Measurements from ENCODE around the gene UFM1. TPM values are rescaled to one million over a fixed set of nuclear protein-coding genes. Genes with fewer than 3 reads are reported as not detected.
A peak's percentile ranks its signal among the peaks of the same experiment; 100 is the strongest.
"Not testable (repeated sequence)": the region's sequence is repeated elsewhere in the genome, so short reads cannot be mapped to it uniquely, and the experiment has no call there.

Gene UFM1
- 65.9 TPM for total RNA-seq

GRCh38 chr13:38349390-38350113 lies at the start of gene UFM1:
Gene UFM1, plus strand, starts transcription at chr13:38349851. Its CDS starts 69 bp downstream, at chr13:38349920.
- DNase-seq (ENCODE audit: low spot score): peak; percentile 93
- ATAC-seq: peak; percentile 99
- intact Hi-C loops (cut with DNase I): no loop called here

- intact Hi-C loops (cut with DNase I): no loop called here
- no peak for DNase-seq (ENCODE audit: low spot score)
- no peak for ATAC-seq
These were observed 48.4 kb upstream of the UFM1 start for GRCh38 chr13:38301236-38301635.

- intact Hi-C loops (cut with DNase I): no loop called here
- ATAC-seq (no peak), DNase-seq (ENCODE audit: low spot score) (no peak)
These were observed 45.8 kb upstream of the UFM1 start for GRCh38 chr13:38303816-38304320.

- intact Hi-C loops (cut with DNase I): no loop called here
- ATAC-seq: no peak
- no peak for DNase-seq (ENCODE audit: low spot score)
These were observed 40.9 kb upstream of the UFM1 start for GRCh38 chr13:38308736-38309135.

- ATAC-seq: no peak
- intact Hi-C loops (cut with DNase I): no loop called here
These were observed 40.3 kb upstream of the UFM1 start for GRCh38 chr13:38309397-38309796.

DNA sequence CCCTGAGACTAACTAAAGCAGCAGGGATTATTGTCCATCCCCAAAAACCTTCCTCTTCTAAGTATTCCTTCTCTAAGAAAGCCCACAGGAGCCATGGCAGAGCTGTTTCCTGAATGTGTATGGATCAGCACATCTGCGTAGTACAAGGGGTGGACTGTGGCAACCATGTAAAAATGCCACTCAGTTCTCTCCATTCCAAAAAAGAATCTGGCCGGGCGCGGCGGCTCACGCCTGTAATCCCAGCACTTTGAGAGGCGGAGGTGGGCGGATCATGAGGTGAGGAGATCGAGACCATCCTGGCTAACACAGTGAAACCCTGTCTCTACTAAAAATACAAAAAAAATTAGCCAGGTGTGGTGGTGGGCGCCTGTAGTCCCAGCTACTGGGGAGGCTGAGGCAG lies 38.5 kb upstream of the UFM1 start:
- DNase-seq (ENCODE audit: low spot score); intact Hi-C loops (cut with DNase I); ATAC-seq: not testable (repeated sequence)

More at GRCh38 chr13:38309397-38309796, 40.3 kb upstream of the UFM1 start:
- no peak for DNase-seq (ENCODE audit: low spot score)

DNA sequence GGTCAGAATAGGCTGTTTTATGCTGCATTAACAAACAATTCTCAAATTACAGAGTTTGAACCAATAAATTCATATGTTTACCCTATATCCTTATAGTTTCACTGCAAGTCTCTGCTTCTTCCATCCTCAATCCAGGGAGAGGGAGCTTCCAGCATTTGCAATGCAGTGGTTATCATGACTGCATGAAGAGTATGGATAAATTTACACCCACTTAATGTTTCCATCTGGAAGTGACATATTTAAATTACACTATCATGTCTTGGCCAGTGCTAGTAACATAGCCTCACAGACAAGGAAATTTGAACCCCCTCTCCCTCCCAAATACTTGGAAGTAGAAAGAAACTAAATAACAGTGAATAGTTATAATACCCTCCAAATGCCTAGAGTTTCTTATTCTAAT lies 33.5 kb upstream of the UFM1 start:
- DNase-seq (ENCODE audit: low spot score) (no peak), ATAC-seq (no peak)
- intact Hi-C loops (cut with DNase I): no loop called here

GRCh38 chr13:38321654-38322053 lies 28.0 kb upstream of the UFM1 start:
- ATAC-seq (no peak), DNase-seq (ENCODE audit: low spot score) (no peak)
- intact Hi-C loops (cut with DNase I): no loop called here

DNA sequence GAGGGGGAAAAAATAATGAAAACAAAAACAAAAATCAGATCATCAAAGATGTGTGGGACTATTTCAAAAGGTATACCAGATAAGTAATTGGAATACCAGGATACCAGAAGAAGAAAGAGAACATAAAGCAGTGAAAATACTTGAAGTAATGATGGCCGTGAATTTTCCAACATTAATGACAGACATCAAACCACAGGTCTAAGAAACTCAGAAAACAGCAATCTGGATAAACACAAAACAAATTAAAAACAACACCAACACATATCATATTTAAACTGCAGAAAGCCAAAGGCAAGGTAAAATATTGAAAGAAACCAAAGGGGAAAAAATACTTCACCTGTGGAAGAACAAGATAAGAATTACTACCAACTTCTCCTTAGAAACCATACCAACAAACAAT lies 24.2 kb upstream of the UFM1 start:
- no peak for ATAC-seq
- intact Hi-C loops (cut with DNase I): no loop called here
- DNase-seq (ENCODE audit: low spot score): no peak

- ATAC-seq (no peak), DNase-seq (ENCODE audit: low spot score) (no peak)
- intact Hi-C loops (cut with DNase I): no loop called here
These were observed 21.0 kb upstream of the UFM1 start for GRCh38 chr13:38328699-38329098.

DNA sequence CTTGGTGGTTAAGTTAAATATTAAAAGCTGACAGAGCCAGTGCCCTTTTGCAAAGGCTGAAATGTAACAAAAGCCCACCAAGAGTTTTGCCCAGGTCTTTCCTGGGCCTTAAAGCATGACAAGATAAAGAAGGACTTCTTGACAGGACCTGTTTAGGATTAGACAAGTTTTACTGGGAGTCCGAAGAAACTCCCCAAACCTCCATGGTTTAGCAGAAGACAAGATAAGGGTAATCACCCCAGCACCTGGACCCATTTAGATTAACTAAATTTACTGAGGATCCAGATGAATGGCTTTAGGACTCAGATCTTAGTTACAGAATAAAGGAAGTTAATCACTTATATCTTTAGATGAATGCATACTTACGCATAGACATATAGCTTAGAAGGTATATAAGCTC lies 14.8 kb upstream of the UFM1 start:
- ATAC-seq (no peak), DNase-seq (ENCODE audit: low spot score) (no peak)
- intact Hi-C loops (cut with DNase I): no loop called here

DNA sequence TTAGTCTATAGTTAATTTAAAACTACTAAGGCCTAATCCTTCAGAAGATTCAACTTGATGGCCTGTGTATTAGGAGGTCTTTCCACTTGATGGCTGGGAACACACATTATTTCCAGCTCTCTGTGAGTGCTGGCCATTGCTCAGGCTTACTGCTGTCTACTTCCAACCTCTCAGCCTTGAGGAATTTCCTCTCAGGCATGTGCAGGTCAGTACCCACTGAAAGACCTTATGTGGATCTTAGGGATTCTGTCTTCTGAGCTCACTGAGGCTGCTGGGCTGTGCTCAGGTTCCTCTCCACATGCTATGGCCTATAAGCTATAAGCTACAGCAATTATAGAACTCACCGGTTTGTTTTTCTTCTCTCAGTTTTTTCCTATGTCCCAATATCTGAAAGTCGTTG lies 11.6 kb upstream of the UFM1 start:
- intact Hi-C loops (cut with DNase I): no loop called here
- ATAC-seq (no peak), DNase-seq (ENCODE audit: low spot score) (no peak)

DNA sequence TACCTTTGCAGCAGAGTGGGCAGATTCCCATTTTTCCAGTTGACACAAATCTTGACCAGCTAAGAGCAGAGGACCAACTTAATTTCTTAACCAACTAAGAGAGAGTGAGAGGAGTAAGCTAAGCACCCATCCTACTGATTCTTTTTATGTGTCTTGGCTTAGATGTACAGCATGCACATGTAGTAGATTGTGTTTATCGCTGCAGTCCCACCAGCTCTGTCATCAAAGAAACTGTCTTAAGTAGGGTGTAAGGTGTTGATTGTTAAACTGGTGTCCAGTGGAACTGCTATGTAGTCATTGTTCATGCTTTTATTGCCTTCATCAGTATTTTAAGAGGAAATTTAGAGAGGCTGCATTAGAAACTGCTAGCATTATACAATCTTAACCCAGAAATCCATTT lies 9.0 kb upstream of the UFM1 start:
- intact Hi-C loops (cut with DNase I): no loop called here
- DNase-seq (ENCODE audit: low spot score): no peak
- no peak for ATAC-seq

GRCh38 chr13:38341149-38341692 lies 8.4 kb upstream of the UFM1 start:
- no peak for DNase-seq (ENCODE audit: low spot score)
- ATAC-seq: no peak
- intact Hi-C loops (cut with DNase I): no loop called here

- ATAC-seq: no peak
- intact Hi-C loops (cut with DNase I): no loop called here
- DNase-seq (ENCODE audit: low spot score): no peak
These were observed 2.9 kb upstream of the UFM1 start for GRCh38 chr13:38346764-38347163.

DNA sequence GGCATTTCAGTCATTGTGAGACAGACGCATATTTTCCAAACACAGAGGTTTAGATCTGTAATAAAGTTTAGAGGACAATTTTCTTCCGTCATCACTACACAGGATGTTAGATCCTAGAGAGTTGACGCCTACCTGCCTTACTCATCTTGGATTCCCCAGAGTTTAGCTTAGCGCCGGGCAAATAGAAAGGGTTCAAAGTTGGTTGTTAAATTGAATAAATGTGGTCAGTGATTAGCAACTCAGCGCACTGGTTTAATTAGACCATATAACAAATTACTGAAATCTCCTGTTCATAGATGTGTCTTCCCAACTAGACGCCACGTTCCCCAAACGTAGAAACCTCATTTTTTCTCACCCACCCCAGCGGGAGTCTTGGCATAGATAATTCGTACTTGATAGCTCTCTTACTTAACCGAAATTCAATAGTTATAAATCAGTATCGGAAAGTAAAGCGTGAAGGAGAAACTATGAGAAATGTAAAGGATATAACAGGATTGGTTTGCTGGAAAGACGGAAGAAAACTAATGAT lies 726 bp upstream of the UFM1 start:
- DNase-seq (ENCODE audit: low spot score): no peak

GRCh38 chr13:38350114-38350617 lies 515 bp downstream of the UFM1 start:
- ATAC-seq (peak; percentile 61), DNase-seq (ENCODE audit: low spot score) (peak; percentile 79)
- intact Hi-C loops (cut with DNase I): no loop called here

More for the DNA sequence above, 726 bp upstream of the UFM1 start:
- intact Hi-C loops (cut with DNase I): no loop called here
- ATAC-seq: peak; percentile 35

- DNase-seq (ENCODE audit: low spot score) (no peak), ATAC-seq (no peak)
- intact Hi-C loops (cut with DNase I): no loop called here
These were observed 6.0 kb downstream of the UFM1 start for GRCh38 chr13:38355595-38356119.

- DNase-seq (ENCODE audit: low spot score): no peak
- intact Hi-C loops (cut with DNase I): no loop called here
- ATAC-seq: peak; percentile 38
These were observed 9.0 kb downstream of the UFM1 start for GRCh38 chr13:38358684-38359083.
